ENCODE data around the gene LGI4.

The LGI4 gene

GRCh38 chr19:35109395-35110112, 25.3 kb downstream of the LGI4 start:
- no peak overlapping the region for H3K4me3 ChIP-seq (ENCODE audit: low read depth, low read length)
- CTCF ChIA-PET: interaction anchor here (1.0 to 3.1 kb wide), 5 partner anchors 10 to 26 kb away, joined by 5 to 22 read pairs (median 9); partner anchors contain the start of gene LGI4
- no peak for DNase-seq (ENCODE audit: low read depth, low spot score)
- POLR2A ChIA-PET: no interaction called here
- TF ChIP-seq CTCF (IDR thresholded peaks at IDR 0.05; ENCODE audit: insufficient read depth, low read length, missing control alignments): no peak

GRCh38 chr19:35108730-35109129, 26.1 kb downstream of the LGI4 start:
- no peak overlapping the region for H3K4me3 ChIP-seq (ENCODE audit: low read depth, low read length)
- CTCF ChIA-PET: interaction anchor here (0.9 to 1.0 kb wide), 2 partner anchors 17 to 42 kb away, joined by 5 read pairs; no protein-coding TSS in a partner anchor
- DNase-seq (ENCODE audit: low read depth, low spot score): no peak
- POLR2A ChIA-PET: no interaction called here
- no peak for TF ChIP-seq CTCF (IDR thresholded peaks at IDR 0.05; ENCODE audit: insufficient read depth, low read length, missing control alignments)

- no peak overlapping the region for H3K4me3 ChIP-seq (ENCODE audit: low read depth, low read length)
- no peak for DNase-seq (ENCODE audit: low read depth, low spot score)
- CTCF ChIA-PET: interaction anchor here (0.8 to 2.0 kb wide), 5 partner anchors 9 to 61 kb away, joined by 3 to 8 read pairs (median 4); no protein-coding TSS in a partner anchor
- POLR2A ChIA-PET: no interaction called here
- TF ChIP-seq CTCF (IDR thresholded peaks at IDR 0.05; ENCODE audit: insufficient read depth, low read length, missing control alignments): no peak
Measured at GRCh38 chr19:35107545-35107944, 27.3 kb downstream of the LGI4 start.

- no peak for DNase-seq (ENCODE audit: low read depth, low spot score)
- POLR2A ChIA-PET: interaction anchor here (0.6 kb wide), 1 partner anchor 9 kb away, joined by 3 read pairs; no protein-coding TSS in a partner anchor
- TF ChIP-seq CTCF (IDR thresholded peaks at IDR 0.05; ENCODE audit: insufficient read depth, low read length, missing control alignments): no peak
- no peak overlapping the region for H3K4me3 ChIP-seq (ENCODE audit: low read depth, low read length)
- CTCF ChIA-PET: interaction anchor here (0.7 to 2.0 kb wide), 8 partner anchors 10 to 60 kb away, joined by 3 to 8 read pairs (median 4); partner anchors contain the start of gene LGI4
Measured at GRCh38 chr19:35106898-35107541, 27.8 kb downstream of the LGI4 start.

- TF ChIP-seq CTCF (IDR thresholded peaks at IDR 0.05; ENCODE audit: insufficient read depth, low read length, missing control alignments): no peak
- POLR2A ChIA-PET: no interaction called here
- no peak for DNase-seq (ENCODE audit: low read depth, low spot score)
- no peak overlapping the region for H3K4me3 ChIP-seq (ENCODE audit: low read depth, low read length)
- CTCF ChIA-PET: interaction anchor here (0.7 to 2.0 kb wide), 8 partner anchors 9 to 60 kb away, joined by 3 to 8 read pairs (median 4); partner anchors contain the start of gene LGI4
Measured at GRCh38 chr19:35106291-35106583, 28.6 kb downstream of the LGI4 start.

Measured in AG04449 (cell line).